IMR-90 (cell line): ENCODE data around the gene MAN1A2.

ENCODE experiments used
- BHLHE40 ChIP-seq: fragments of 150-350 bp; IDR thresholded peaks from 2 replicates; pipeline ENCODE4 v1.6.1; 2016; ENCODE audit warnings: mild to moderate bottlenecking, low read depth, low read length
- CHD1 ChIP-seq: IDR thresholded peaks from 2 replicates; pipeline ENCODE4 v1.6.1; 2012; ENCODE audit warnings: low read depth, low read length, improper control_type of control experiment
- MAZ ChIP-seq: IDR thresholded peaks from 2 replicates; pipeline ENCODE4 v1.6.1; 2012; ENCODE audit warnings: low read depth, mild to moderate bottlenecking, low read length, improper control_type of control experiment, moderate library complexity, borderline replicate concordance
- NFE2L2 ChIP-seq: fragments of 150-350 bp; IDR thresholded peaks from 2 replicates; pipeline ENCODE4 v1.6.1; 2016; ENCODE audit warnings: low read depth, mild to moderate bottlenecking, low read length
- RAD21 ChIP-seq: IDR thresholded peaks from 2 replicates; pipeline ENCODE4 v1.6.1; 2012; ENCODE audit warnings: low read length, improper control_type of control experiment
- TF ChIP-seq, protein P1 (sequence below): conservative IDR thresholded peaks from 2 replicates; pipeline ENCODE4 v1.5.1; 2012; ENCODE audit warnings: mild to moderate bottlenecking, low read depth, low read length, improper control_type of control experiment
- TF ChIP-seq, protein P2 (sequence below): fragments of 150-350 bp; IDR thresholded peaks from 2 replicates; pipeline ENCODE4 v1.6.1; 2017; ENCODE audit warnings: mild to moderate bottlenecking, antibody characterized with exemption, low read length, low read depth

GRCh38 chr1:117556341-117556740, 189.1 kb downstream of the MAN1A2 start:
- TF ChIP-seq NFE2L2 (no peak), CHD1 (no peak), RAD21 (no peak), BHLHE40 (no peak), MAZ (no peak)
- TF ChIP-seq, protein P1, sequence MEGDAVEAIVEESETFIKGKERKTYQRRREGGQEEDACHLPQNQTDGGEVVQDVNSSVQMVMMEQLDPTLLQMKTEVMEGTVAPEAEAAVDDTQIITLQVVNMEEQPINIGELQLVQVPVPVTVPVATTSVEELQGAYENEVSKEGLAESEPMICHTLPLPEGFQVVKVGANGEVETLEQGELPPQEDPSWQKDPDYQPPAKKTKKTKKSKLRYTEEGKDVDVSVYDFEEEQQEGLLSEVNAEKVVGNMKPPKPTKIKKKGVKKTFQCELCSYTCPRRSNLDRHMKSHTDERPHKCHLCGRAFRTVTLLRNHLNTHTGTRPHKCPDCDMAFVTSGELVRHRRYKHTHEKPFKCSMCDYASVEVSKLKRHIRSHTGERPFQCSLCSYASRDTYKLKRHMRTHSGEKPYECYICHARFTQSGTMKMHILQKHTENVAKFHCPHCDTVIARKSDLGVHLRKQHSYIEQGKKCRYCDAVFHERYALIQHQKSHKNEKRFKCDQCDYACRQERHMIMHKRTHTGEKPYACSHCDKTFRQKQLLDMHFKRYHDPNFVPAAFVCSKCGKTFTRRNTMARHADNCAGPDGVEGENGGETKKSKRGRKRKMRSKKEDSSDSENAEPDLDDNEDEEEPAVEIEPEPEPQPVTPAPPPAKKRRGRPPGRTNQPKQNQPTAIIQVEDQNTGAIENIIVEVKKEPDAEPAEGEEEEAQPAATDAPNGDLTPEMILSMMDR, result no peak
- TF ChIP-seq, protein P2, sequence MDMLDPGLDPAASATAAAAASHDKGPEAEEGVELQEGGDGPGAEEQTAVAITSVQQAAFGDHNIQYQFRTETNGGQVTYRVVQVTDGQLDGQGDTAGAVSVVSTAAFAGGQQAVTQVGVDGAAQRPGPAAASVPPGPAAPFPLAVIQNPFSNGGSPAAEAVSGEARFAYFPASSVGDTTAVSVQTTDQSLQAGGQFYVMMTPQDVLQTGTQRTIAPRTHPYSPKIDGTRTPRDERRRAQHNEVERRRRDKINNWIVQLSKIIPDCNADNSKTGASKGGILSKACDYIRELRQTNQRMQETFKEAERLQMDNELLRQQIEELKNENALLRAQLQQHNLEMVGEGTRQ, result no peak
